ENCODE data around the gene SLC30A2. TPM values are rescaled to one million over a fixed set of nuclear protein-coding genes. Genes with fewer than 3 reads are reported as not detected.

Gene SLC30A2
- total and polyA plus RNA-seq, 9 of the 15 experiments (the other 6 are each of a cell fraction or from before 2014, with no cell fraction given): 0.01 to 0.18 (median 0.06) TPM; not detected in 3

- TF ChIP-seq POLR2AphosphoS5 (IDR thresholded peaks at IDR 0.05; ENCODE audit: control insufficient read depth, insufficient read depth, low read depth, low read length) (no peak), RAD51 (IDR thresholded peaks at IDR 0.05; ENCODE audit: borderline replicate concordance, low read depth) (no peak), RAD21 (CRISPR knock-in tag; conservative IDR thresholded peaks at IDR 0.05 in 1 of 2, IDR thresholded peaks at IDR 0.05 in 1 of 2) (peak in 1 of 2 experiments; percentile 77; a peak in 2 of 4 replicates), YY1 (IDR thresholded peaks at IDR 0.05; ENCODE audit: borderline replicate concordance in 1 of 3, control insufficient read depth in 1 of 3, extremely low read depth in 1 of 3, insufficient read depth in 3 of 3, insufficient read length in 1 of 3, insufficient replicate concordance in 2 of 3, low read depth in 1 of 3, low read length in 2 of 3) (no peak), KAT2B (IDR thresholded peaks at IDR 0.05; ENCODE audit: low read depth, low read length) (no peak), HDAC1 (IDR thresholded peaks at IDR 0.05) (0 out of 4 replicates have a peak, but pooled peaks of 1 of the 2 experiments have one; percentile 25), ZZZ3 (IDR thresholded peaks at IDR 0.05) (no peak), DACH1 (IDR thresholded peaks at IDR 0.05; ENCODE audit: partially characterized antibody) (no peak), GATAD2A (IDR thresholded peaks at IDR 0.05) (no peak), ZKSCAN1 (IDR thresholded peaks at IDR 0.05; ENCODE audit: low read depth, low read length) (no peak), ZNF586 (CRISPR knock-in tag; conservative IDR thresholded peaks at IDR 0.05) (no peak), CEBPZ (IDR thresholded peaks at IDR 0.05; ENCODE audit: borderline replicate concordance, low read depth, low read length) (no peak), TFE3 (CRISPR knock-in tag; IDR thresholded peaks at IDR 0.05) (no peak), ETV5 (CRISPR knock-in tag; IDR thresholded peaks at IDR 0.05; ENCODE audit: low read depth) (peak; percentile 76), ZNF239 (CRISPR knock-in tag; IDR thresholded peaks at IDR 0.05) (no peak), ZNF436 (CRISPR knock-in tag; IDR thresholded peaks at IDR 0.05) (no peak), PTBP1 (IDR thresholded peaks at IDR 0.05; ENCODE audit: low read depth, low read length) (no peak)
- TF ChIP-seq, protein P1, sequence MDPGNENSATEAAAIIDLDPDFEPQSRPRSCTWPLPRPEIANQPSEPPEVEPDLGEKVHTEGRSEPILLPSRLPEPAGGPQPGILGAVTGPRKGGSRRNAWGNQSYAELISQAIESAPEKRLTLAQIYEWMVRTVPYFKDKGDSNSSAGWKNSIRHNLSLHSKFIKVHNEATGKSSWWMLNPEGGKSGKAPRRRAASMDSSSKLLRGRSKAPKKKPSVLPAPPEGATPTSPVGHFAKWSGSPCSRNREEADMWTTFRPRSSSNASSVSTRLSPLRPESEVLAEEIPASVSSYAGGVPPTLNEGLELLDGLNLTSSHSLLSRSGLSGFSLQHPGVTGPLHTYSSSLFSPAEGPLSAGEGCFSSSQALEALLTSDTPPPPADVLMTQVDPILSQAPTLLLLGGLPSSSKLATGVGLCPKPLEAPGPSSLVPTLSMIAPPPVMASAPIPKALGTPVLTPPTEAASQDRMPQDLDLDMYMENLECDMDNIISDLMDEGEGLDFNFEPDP (CRISPR knock-in tag; IDR thresholded peaks at IDR 0.05): no peak
- TF ChIP-seq, protein P2, sequence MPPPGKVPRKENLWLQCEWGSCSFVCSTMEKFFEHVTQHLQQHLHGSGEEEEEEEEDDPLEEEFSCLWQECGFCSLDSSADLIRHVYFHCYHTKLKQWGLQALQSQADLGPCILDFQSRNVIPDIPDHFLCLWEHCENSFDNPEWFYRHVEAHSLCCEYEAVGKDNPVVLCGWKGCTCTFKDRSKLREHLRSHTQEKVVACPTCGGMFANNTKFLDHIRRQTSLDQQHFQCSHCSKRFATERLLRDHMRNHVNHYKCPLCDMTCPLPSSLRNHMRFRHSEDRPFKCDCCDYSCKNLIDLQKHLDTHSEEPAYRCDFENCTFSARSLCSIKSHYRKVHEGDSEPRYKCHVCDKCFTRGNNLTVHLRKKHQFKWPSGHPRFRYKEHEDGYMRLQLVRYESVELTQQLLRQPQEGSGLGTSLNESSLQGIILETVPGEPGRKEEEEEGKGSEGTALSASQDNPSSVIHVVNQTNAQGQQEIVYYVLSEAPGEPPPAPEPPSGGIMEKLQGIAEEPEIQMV (tag; conservative IDR thresholded peaks at IDR 0.05; ENCODE audit: low read depth): no peak
Measured at GRCh38 chr1:26009796-26010447, 36.0 kb downstream of the SLC30A2 start (continued).
